Cerebellar cortex (tissue), 1 donor: ENCODE measurements around the gene CD8B.

ENCODE experiments used
- DNase-seq: peaks from one replicate; pipeline ENCODE4 v3.0.0-alpha.2; 2015; ENCODE audit warnings: low spot score

Gene CD8B

GRCh38 chr2:86774862-86775261, 86.8 kb downstream of the CD8B start:
- no peak for DNase-seq

- no peak for DNase-seq
Observed at GRCh38 chr2:86772611-86773010, 89.1 kb downstream of the CD8B start.

- no peak for DNase-seq
Observed at GRCh38 chr2:86770816-86771301, 90.8 kb downstream of the CD8B start.

- peak; percentile 54 for DNase-seq
Observed at GRCh38 chr2:86769838-86770237, 91.8 kb downstream of the CD8B start.

- no peak for DNase-seq
Observed at GRCh38 chr2:86768189-86768949, 93.3 kb downstream of the CD8B start.
